Left lung (tissue), 10 donors: ENCODE results near the gene EMP1. TPM values are rescaled to one million over a fixed set of nuclear protein-coding genes. Genes with fewer than 3 reads are reported as not detected.
A peak's percentile ranks its signal among the peaks of the same experiment; 100 is the strongest.

ENCODE experiments used
- ATAC-seq: fragments of 200-7000 bp; cut with Tn5 transposase; one replicate; pipeline ENCODE4 v1.9.1; 2020; ENCODE audit warnings: moderate library complexity
- DNase-seq, 4 donors: peaks; one replicate each; pipeline ENCODE4 v3.0.0-alpha.2; 2013 to 2020
- H3K27ac ChIP-seq, 2 donors: fragments of 200-600 bp; sonication (generic) in 1 of 2; one replicate each; pipeline versions ENCODE4 v1.5.0 to v1.8.0; 2020 to 2021
- H3K27me3 ChIP-seq, 2 donors: fragments of 200-600 bp; sonication (generic) in 1 of 2; one replicate each; pipeline versions ENCODE4 v1.5.0 to v1.8.0; 2020 to 2021
- H3K36me3 ChIP-seq, 2 donors: fragments of 200-600 bp; sonication (generic) in 1 of 2; one replicate each; pipeline versions ENCODE4 v1.5.0 to v1.8.0; 2020 to 2021
- H3K4me1 ChIP-seq, 2 donors: fragments of 200-600 bp; one replicate each; pipeline ENCODE4 v1.8.0; 2021
- H3K4me3 ChIP-seq, 2 donors: fragments of 200-600 bp; sonication (generic) in 1 of 2; one replicate each; pipeline versions ENCODE4 v1.5.0 to v1.8.0; 2020 to 2021; ENCODE audit warnings: mild to moderate bottlenecking in 1 of 2
- H3K9me3 ChIP-seq, 2 donors: fragments of 200-600 bp; sonication (generic) in 1 of 2; one replicate each; pipeline versions ENCODE4 v1.5.0 to v1.8.0; 2020 to 2021
- intact Hi-C, 2 donors: fragments of 100-400 bp; cut with DNase I; formaldehyde crosslinking; loops; one replicate each; pipeline versions ENCODE4 v1.11.2 to v1.14.2; 2022
- polyA plus RNA-seq, 6 donors: library from polyadenylated mRNA; unstranded; fragments of 120-200 nt; gene quantifications; one replicate each; pipeline ENCODE4 v1.2.1, GENCODE V29; 2013; ENCODE audit not compliant: insufficient read length in 6 of 6
- total RNA-seq, 2 donors: library from RNA; stranded (reverse); fragmentation: NEBNext Ultra II Directional; extraction: Animal tissue kit (Norgen Biotek cat#: 25700); gene quantifications; one replicate each; pipeline ENCODE4 v1.2.1, GENCODE V29; 2021
- TF ChIP-seq, protein P1 (sequence below), 2 donors: fragments of 200-600 bp; sonication (generic) in 1 of 2; IDR thresholded peaks; one replicate each; pipeline versions ENCODE4 v1.5.0 to v1.8.0; 2021; ENCODE audit warnings: antibody characterized with exemption in 2 of 2
- donor health status: DM: no; HTN: yes; CAD: no.
- donor health status: DM: no; HTN: no; CAD: no.

EMP1 gene
- total and polyA plus RNA-seq, 8 donors = 79.3 to 369 (median 133) TPM

DNA sequence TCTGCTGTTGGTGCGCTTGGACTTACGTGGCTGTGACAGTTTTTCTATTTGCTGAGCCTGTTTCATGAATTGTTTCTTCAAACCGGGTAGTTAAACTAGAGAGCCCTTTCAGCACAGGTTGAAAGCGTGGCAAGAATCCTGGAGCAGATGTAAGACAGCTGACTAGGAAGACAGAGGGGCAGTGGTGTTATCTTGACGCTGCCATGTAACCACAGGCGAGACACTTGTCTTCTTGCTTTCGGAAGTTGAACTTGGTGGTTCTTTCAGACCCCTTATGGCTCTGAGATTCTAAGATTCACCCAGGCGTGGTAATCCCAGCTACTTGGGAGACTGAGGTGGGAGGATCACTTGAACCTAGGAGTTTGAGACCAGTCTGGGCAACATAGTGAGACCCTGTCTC is 4.3 kb downstream of the EMP1 start:
- no peak for ATAC-seq
- H3K4me3 ChIP-seq = no peak overlapping the region
- no peak for DNase-seq
- H3K4me1 ChIP-seq = peaks cover 47 to 72% of the 10 kb centered on the region in 2 donors
- TF ChIP-seq, protein P1, sequence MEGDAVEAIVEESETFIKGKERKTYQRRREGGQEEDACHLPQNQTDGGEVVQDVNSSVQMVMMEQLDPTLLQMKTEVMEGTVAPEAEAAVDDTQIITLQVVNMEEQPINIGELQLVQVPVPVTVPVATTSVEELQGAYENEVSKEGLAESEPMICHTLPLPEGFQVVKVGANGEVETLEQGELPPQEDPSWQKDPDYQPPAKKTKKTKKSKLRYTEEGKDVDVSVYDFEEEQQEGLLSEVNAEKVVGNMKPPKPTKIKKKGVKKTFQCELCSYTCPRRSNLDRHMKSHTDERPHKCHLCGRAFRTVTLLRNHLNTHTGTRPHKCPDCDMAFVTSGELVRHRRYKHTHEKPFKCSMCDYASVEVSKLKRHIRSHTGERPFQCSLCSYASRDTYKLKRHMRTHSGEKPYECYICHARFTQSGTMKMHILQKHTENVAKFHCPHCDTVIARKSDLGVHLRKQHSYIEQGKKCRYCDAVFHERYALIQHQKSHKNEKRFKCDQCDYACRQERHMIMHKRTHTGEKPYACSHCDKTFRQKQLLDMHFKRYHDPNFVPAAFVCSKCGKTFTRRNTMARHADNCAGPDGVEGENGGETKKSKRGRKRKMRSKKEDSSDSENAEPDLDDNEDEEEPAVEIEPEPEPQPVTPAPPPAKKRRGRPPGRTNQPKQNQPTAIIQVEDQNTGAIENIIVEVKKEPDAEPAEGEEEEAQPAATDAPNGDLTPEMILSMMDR (IDR thresholded peaks at IDR 0.05) = no peak
- no peaks in the 10 kb centered on the region for H3K27me3 ChIP-seq
- H3K36me3 ChIP-seq = peaks cover 0 to 3% of the 10 kb centered on the region in 2 donors
- intact Hi-C loops = loop anchor here in 1 of 2 donors (5.0 kb wide), 1 partner anchor 104 kb away; no protein-coding TSS in a partner anchor
- H3K9me3 ChIP-seq = no peaks in the 10 kb centered on the region
- no peak overlapping the region for H3K27ac ChIP-seq

DNA sequence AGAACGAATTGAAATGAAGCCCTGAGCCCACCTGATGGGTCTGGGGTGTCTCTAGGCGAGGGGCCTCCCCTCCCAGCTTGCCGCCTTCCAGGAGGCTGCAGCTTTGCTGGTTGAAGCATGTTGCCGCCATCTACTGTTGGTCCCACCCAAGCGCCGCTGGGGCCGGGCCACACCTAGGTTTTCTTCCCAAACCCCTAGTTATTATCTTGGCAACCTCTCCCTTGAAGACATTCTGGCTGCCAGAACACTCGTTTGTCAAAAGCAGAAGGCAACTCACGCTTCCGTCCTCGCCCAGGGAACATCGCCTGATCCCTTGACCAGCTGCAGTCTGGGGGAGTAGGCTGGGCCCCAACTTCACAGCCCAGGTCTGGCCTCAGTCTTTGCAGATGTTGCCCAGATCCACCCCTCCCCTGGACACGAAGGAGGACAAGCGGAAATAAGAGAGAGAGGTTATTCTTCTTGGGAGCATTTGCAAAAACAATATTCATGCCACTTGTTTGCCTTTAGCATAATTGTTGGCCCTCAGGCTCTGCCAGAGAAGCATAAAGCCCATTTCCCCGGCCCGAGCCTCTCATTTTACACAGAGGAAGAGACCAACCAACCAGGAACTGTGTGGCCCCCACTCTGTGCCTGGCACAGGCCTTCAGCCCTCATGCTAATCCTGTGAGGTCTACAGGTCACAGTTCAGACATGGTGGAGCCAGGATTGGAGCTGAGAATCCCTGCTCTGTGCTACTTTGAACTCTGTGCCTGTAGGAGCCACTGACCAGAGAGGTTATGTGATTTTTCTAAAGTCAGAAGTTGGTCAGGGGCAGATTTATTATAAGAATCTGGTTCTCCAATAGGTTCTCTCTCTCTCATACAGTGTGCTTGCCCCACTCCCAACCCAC is 6.8 kb downstream of the EMP1 start:
- peaks cover 46 to 89% of the 10 kb centered on the region in 2 donors for H3K4me1 ChIP-seq
- H3K36me3 ChIP-seq = peaks cover 0 to 3% of the 10 kb centered on the region in 2 donors
- intact Hi-C loops = loop anchor here in 1 of 2 donors (5.0 kb wide), 1 partner anchor 106 kb away; no protein-coding TSS in a partner anchor
- ATAC-seq (peak; percentile 12), DNase-seq (peak in 1 of 4 donors; percentile 73)
- no peaks in the 10 kb centered on the region for H3K27me3 ChIP-seq
- TF ChIP-seq, protein P1 (IDR thresholded peaks at IDR 0.05) = no peak
- peak overlapping the region in 1 of 2 donors; percentile 16 for H3K27ac ChIP-seq
- H3K4me3 ChIP-seq = no peak overlapping the region
- no peaks in the 10 kb centered on the region for H3K9me3 ChIP-seq

DNA sequence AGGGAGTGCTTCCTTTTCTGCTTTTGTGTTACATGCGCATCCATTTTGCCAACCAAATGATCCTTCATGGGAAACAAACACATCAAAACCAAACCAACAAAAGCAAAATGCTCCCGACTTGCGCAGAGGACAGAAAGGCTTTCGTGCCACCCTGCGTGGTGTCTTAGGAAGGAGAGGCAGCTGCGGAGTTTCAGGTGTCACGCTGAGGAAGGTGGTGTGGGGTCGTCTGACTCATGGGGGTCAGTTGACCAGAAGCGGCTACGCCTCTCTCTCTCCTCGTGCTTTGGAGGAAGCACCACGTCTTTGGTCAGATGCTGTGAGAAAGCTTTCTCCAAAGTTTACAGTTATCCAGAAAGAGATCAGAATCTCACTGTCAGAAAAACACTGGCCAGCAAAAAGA is 7.9 kb downstream of the EMP1 start:
- Histone ChIP-seq H3K4me1 (peaks cover 46 to 90% of the 10 kb centered on the region in 2 donors), H3K9me3 (no peaks in the 10 kb centered on the region), H3K27ac (peak overlapping the region in 1 of 2 donors; percentile 34), H3K27me3 (no peaks in the 10 kb centered on the region), H3K4me3 (no peak overlapping the region), H3K36me3 (peaks cover 0 to 3% of the 10 kb centered on the region in 2 donors)
- intact Hi-C loops = loop anchor here in 1 of 2 donors (5.0 kb wide), 1 partner anchor 107 kb away; no protein-coding TSS in a partner anchor
- no peak for ATAC-seq
- no peak for DNase-seq
- TF ChIP-seq, protein P1 (IDR thresholded peaks at IDR 0.05) = no peak

DNA sequence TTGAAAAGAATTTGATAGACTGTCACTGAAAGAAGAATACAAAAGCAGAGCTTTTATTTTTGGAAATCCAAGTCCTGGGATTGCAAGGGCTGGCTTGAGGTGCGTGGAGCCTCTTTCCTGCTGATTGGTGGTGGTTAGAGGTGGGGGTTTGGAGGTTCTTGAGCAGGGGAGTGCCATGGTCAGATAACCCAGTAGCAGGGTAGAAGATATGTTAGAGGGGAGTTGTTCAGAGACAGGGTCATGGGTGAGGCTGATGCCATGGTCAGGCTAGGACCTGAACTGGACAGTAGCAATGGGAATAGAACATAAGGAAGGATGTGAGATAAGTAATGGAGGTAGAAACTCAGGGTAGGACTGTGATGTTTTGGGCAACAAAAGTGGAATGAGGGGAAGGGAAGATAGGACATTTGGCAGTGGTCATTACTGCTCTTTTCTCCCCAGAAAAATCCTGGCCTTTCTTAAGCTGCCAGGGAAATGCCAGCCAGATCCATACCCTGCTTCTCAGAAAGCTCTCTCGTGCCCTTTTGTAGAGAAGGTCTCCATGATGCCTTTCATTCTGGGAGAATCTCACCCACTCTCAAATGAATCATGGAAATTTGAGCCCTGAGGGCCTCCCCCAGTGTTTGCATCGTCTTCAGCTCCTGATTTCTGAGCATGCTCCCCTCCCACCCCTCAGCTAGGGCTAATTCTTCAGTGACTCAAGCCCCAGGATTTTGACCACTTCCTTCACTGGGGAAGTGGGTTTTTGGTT is 9.5 kb downstream of the EMP1 start:
- Histone ChIP-seq H3K9me3 (no peaks in the 10 kb centered on the region), H3K27me3 (no peaks in the 10 kb centered on the region), H3K27ac (peak overlapping the region; percentile 27 to 31), H3K36me3 (peaks cover 0 to 3% of the 10 kb centered on the region in 2 donors), H3K4me3 (no peak overlapping the region), H3K4me1 (peaks cover 48 to 88% of the 10 kb centered on the region in 2 donors)
- ATAC-seq = peak; percentile 47
- no peak for DNase-seq
- TF ChIP-seq, protein P1 (IDR thresholded peaks at IDR 0.05) = no peak
- intact Hi-C loops = no loop called here

DNA sequence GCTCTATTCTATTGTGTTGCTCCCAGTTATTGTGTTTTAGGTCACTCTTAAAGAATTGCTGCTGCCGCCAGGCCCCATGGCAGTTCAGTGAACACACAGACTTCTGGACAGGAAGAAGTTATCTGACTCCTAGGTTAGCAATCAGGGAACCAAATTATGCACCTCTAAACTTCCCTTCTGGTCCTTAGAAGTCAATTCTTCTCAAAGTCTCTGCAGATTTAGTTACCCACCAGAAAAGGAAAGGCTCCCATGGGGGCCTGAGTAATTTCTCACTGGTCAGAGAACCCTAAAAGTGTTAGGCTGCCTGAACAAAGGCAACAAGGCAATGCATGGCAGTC is 10.0 kb downstream of the EMP1 start:
- peak overlapping the region; percentile 27 to 31 for H3K27ac ChIP-seq
- DNase-seq (no peak), ATAC-seq (no peak)
- intact Hi-C loops = no loop called here
- peaks cover 47 to 90% of the 10 kb centered on the region in 2 donors for H3K4me1 ChIP-seq
- H3K4me3 ChIP-seq = no peak overlapping the region
- no peaks in the 10 kb centered on the region for H3K27me3 ChIP-seq
- no peaks in the 10 kb centered on the region for H3K9me3 ChIP-seq
- H3K36me3 ChIP-seq = peaks cover 0 to 3% of the 10 kb centered on the region in 2 donors
- TF ChIP-seq, protein P1 (IDR thresholded peaks at IDR 0.05) = no peak
